ENCODE data around the gene BLID. TPM values are rescaled to one million over a fixed set of nuclear protein-coding genes. Genes with fewer than 3 reads are reported as not detected.
A peak's percentile ranks its signal among the peaks of the same experiment; 100 is the strongest.

The BLID gene
- polyA plus RNA-seq, 4 donors = not detected

DNA sequence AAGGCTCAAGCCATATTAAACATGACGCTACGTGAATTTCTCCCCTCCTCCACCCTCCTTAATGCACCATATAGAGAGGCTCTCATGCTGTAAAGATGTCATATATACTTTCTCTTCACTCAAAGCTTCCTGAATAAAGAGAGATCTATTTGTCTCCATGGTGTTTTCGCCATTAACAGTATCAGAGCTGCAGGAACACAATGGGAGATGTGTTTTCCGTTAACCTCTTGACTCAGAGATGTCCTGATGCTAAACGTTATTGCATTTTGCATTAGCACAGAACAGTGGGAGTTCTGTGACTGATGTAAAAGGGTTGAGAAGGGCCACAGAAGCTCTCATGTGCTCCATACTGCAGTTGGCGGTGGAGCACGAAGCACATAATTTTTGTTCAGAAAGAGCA, 25.7 kb upstream of the BLID start:
- no peak for DNase-seq (ENCODE audit: low read depth in 4 of 4, low spot score in 3 of 4)

DNA sequence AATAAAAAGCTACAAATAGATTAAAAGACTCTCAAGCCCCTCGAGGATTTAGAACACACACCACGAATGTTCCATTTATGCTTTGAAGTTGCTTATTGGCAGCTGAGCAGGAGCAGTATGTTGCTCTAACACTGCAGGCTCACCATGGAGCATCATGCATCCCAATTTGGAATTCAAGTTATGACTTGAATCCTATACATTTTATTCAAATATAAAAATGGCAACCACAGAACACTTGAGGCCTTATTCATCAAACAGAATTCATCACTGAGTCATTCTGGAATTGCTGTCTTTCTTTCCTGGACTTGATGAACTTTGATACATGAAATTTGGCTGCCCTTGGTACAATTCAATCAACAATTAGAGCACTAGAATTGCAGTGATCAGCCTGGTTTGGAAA, 24.5 kb upstream of the BLID start:
- no peak for DNase-seq (ENCODE audit: low read depth in 4 of 4, low spot score in 3 of 4)

DNA sequence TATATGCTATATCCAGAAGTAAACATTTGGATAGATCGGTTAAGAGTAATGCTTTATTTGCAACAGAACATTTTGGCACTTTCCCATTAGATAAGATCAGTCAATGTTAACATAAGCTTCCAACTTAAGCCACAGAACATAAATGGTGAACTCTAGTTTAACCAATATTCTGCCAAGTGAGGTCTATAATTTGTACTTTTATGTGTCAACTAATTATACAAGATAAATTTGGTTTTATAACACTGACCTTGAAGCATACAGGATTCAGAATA, 23.5 kb upstream of the BLID start:
- no peak for DNase-seq (ENCODE audit: low read depth in 4 of 4, low spot score in 3 of 4)

DNA sequence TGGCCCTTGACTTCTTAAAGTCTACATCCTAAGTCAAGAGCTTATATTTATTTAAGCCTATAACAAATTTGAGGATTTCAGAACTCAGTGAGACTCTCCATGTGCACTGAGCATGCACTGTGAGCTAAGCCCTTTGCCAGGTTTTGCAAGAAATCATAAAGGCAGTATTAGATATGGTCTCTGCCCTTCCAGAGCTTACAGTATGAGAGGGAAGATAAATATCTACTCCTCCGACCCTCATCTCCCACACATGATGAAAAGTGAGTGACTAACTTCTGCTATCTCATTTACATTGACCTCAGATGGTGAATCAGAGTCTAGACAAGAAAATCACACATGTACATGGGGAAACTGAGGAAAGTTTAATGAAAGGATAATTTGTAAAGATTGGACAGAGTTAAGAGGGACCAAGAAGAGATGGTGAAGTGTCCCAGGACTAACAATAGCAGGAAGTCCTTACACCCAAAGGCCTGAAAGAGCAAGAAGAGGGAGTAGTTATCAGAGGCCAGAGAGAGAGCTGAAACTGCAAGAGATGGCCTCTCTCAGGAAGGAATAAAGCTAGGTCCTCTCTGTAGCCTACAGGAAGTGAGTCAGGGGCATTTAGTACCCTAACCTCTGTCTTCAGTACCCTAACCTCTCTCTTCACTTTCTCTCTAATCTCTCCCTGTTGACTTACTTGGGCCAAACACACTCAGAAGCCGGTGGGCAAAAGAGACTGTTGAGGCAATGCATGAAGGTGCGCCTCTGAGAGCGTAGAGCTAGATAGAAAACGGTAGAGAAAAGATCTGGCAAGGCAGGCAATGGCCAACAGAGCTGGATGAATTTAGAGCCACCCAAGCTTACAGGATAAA, 23.0 kb upstream of the BLID start:
- no peak for DNase-seq (ENCODE audit: low read depth in 4 of 4, low spot score in 3 of 4)

DNA sequence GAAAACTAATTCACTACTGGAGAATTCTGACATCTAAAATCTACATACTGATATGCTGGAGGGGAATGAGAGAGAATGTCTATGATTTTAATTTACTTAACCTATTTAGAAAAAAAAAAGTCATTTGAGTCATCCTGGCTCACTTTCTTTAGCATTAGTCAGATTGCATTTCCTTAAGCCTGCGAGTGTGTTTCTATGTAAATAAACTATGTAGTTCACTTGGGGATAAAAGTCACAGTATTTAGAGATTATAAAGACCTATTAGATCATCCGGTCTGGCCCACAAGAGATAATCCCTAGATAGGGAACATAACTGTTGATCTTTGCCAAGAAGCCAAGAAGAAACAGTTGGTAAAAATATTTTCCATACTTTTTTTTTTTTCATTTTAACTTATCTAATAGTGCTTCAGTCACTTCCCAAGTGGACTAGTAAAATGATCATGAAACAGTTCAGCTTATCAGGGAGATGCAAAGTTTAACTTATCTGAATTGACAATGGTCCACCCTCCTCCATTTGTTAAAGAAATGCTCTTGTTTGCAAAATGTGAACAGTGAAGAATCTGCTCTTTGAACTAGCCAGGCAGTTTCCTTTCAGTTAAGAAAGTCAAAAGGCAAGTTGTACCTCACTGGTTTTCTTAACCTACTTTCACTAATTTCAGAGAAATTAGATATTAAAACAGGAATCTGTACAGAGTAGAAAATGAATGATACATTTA, 21.2 kb upstream of the BLID start:
- DNase-seq (ENCODE audit: low read depth in 4 of 4, low spot score in 3 of 4) = no peak

DNA sequence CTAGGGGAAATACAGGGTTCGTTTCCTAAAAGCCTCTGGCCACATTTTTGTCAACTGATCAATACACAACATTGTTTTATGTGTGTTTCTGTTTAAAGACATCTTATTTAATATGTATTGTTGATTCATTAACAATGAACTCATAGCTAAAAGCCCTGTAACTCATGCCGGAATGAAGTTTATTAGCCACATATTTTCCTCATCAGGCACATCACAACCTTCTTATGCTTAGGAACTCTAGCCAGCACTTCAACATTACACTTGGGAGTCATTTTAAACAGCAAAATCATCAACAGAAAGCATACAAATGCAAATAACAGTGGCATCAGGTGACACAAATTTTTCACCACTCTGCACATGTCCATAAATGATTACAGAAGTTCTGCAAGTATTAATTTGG, 15.1 kb upstream of the BLID start:
- DNase-seq (ENCODE audit: low read depth in 4 of 4, low spot score in 3 of 4) = no peak

DNA sequence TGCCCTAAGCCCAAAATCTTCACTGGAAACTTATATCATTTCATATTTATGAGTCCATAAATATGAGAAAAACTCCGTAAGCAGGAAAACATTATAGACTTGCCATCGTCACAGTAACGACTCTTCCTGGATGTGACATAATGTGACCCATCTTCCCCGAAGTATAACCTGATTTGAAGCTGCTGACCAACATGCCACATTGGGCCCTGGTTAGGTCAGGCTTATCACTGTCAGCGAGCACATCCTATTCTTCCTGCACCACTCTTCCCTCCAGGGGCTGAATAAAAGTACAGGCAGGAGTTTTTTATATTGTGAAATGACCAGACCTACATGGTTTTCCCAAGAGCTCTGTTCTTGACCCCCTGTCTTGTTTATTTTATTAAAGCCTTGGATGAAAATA, 12.1 kb upstream of the BLID start:
- no peak for DNase-seq (ENCODE audit: low read depth in 4 of 4, low spot score in 3 of 4)

DNA sequence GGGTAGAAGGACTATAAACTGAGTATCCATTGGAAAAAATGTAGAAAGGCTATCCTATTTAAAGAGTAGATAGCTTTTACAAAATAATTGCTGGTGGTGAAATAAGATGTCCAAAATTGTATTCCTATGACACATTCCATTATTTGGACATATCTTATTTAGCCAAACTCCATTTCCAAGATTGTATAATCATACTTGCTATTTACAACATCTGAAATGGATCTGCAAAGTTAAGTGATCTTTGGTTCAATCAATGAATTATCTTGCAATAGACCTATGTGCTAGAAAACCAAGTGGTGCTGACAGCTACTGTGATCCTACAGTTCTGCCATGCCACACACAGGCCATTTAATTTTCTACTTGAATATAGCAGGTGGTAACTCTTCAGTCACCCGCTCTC, 11.0 kb upstream of the BLID start:
- DNase-seq (ENCODE audit: low read depth in 4 of 4, low spot score in 3 of 4) = no peak

DNA sequence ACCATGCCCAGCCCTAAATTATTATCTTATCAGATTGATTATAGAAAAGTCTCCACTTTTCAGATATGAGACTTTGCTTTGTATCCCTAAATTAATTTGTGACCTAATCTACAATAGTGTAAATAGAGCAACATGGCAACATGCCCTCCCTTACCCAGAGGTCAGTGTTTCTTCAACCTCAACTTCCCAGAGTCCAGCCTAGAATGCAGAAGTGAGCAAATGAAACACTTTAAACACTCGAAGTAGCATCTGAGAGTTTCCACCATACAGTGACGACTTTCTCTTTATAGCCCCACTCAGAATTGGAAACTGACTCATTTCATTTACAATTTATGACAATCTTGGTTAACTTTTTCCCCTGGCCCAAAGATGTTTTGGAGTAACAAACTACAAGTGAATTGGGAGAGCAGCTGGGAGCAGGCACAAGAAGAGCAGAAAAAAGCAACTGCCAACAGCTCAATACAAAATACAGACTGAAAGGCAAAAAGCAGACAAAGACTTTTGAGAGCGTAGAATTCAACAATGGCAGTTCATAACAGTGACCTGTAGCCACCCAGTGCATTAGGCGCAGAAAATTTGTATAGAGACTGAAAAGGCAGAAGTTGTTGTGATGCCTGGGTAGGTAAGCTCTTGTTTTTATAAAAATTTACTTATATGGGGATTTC, 10.1 kb upstream of the BLID start:
- no peak for DNase-seq (ENCODE audit: low read depth in 4 of 4, low spot score in 3 of 4)

DNA sequence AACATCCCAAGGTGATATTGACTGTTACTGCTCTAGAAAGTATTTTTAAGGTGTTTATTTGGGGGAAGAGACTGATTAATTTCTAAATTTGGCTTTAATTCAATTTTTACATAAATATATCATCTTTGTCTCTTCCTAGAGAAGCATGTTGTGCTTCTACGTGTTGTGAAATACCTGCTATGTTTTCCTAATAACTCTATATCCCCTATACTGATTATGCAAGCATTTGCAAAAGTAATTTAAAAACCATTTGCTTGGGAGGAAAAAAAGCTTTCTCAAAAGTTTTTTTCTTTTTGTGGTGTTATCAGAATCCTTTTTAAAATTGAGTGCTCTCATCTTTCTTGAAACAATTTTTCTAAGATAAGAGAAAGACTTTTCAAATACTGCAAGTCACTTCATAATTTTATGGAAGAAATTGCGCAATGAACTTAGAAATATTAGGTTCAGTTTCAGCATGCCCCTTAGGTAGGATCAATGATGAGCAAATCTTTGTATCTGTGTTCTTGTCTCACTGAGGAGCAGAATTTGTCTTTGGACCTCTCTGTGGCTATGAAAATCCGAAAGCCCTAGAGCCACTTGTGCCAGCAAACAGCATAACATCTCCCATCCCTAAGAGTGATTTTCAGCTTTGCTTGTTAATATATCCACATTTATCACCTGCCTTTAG, 7.4 kb upstream of the BLID start:
- no peak for DNase-seq (ENCODE audit: low read depth in 4 of 4, low spot score in 3 of 4)

DNA sequence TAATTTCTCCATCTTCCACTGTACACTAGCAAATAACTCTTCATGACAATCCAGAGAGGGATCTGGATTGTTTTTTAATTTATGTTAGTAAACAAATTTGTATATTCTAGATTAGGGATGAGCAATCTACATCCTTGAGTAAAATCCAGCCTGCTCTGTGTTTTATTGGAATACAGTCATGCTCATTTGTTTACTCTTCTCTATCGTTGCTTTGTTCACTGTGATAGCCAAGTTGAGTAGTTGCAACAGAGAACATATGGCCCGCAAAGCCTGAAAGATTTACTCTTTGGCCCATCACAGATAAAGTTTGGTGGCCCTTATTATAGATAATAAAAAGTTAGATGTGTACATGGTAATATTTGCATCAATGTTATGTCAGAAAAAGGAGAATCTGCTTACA, 6.2 kb upstream of the BLID start:
- DNase-seq (ENCODE audit: low read depth in 4 of 4, low spot score in 3 of 4) = no peak

DNA sequence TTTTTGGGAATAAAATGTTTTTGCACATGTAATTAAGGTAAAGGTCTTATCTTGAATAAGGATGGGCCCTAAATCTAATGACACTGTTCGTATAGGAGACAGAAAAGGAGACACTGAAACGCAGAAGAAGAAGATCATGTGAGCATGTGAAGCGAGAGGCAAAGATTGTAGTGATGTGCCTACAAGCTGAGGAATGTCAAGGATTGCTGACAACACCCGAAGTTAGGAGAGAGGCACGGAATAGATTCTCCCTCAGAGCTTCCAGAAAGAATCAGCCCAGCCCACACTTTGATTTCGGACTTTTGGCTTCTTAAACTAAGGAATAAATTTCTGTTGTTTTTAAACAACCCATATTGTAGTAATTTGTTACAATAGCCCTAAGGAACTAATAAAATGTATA, 4.1 kb upstream of the BLID start:
- no peak for DNase-seq (ENCODE audit: low read depth in 4 of 4, low spot score in 3 of 4)

DNA sequence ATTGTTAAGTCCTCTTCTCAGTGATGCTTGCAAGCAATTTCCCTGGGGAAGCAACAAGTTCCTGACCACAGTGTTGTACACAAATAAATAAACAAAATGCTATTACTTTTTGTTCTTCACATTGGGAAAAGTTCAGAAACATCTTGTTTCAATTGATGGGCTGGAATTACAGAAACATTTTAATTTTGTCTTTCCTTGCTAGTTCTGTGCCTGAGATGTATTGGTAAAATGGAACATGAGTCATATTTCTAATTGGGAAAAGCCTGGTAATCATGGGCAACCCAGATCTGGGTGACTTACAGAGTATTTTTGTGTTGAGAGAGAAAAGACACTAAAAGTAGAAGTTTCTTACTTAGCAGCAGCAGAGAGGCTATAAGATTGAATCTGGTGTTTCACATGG, 576 bp upstream of the BLID start:
- no peak for DNase-seq (ENCODE audit: low read depth in 4 of 4, low spot score in 3 of 4)

DNA sequence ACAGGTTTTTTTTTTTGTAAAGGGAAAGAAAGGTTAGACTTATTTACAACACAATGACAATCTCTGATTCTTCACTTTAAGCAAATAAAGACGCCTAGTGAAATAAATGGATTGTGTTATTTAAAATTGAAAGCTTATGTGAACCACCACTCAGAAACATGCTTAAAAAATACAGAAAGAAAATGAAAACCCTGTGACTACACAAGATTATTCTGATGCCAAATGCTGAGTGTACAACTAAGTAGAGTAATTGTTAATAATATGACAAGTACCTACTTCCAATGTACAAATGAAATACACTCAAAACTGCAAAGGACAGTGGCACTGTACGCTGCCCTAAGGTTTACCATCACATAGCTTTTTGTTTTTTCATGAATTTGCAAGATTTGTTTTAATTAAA, 1.0 kb downstream of the BLID start:
- no peak for DNase-seq (ENCODE audit: low read depth in 4 of 4, low spot score in 3 of 4)

DNA sequence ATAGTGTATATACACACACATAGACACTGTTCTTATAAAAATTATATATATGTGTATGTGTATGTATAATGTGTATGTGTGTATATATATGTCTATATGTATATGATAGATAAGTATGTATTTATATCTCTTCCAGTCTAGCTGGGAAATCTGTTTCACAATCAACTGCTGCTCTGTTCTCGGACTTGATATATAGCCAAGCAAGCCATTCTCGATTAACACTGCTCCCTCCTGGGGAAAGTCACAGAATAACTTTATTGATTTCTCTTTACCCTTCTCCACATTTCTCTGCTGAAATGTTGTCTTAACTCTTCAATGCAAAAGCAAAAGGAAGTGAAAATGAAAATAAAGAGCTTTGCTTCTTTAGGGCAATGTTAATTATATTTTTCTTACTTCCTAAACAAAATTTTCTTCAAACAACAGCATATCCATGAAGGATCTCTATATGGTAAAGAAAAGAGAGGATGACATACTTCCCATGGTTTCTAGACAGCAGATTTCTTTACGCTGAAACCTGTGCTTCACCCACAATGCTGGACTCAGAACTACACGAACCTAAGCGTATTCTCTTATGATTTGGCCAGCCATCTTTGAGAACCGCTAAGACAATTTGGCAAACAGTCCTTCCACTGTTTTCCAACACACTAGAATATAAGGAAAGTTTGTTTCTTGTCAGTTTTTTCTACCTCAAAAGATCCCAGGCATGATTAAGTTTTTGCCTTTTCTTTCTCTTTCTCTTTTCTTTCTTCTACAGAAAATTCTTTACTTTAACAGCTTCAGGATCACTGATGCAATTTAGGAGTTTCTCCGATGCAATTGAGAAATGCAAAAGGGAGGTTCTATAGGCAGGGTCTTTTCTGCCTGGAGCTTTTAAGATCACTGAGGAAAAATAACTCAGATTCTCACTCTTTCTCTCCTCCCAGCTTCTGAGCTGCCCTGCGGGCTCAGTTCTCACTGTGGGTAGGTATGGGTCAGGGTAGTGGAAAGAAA, 1.9 kb downstream of the BLID start:
- no peak for DNase-seq (ENCODE audit: low read depth in 4 of 4, low spot score in 3 of 4)

DNA sequence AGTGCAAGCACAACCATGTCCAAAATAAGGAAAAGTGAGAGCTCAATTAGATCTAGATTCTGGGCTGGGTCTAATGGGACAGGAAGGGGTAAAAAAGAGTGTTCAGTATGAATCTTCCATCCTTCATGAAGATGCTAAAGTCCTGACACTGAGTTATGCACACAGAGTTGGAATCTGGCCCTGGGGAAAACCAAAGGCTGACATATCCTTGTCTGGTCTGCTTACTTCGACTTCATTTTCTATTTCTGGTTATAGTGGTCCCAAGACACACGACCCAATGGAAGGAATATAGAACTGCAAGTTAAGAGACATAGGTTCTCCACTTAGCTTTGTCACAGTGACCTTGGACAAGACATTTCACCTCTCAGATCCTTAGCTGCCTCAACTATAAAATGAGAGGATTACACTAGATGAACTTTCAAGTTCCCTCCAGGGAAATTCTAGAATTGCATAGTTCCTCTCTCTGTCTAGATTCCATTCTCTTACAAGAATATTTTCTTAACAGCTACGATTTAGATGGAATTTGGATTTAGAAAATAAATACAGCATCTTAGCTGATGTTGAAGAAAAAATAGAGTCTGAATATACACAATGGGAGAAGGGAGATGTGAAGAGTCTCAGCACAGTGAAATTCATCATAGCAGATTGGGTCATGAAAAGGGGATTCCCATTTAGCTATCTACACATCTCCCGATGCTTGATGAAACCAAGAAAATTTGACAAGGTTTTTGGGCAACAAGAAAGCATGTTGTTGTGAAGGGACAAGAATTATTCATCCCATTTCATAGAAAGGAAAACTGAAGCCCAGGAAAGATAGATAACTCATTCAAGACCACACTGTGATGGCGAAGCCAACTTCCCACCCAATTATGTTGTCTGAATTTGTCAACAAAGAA, 3.3 kb downstream of the BLID start:
- no peak for DNase-seq (ENCODE audit: low read depth in 4 of 4, low spot score in 3 of 4)

DNA sequence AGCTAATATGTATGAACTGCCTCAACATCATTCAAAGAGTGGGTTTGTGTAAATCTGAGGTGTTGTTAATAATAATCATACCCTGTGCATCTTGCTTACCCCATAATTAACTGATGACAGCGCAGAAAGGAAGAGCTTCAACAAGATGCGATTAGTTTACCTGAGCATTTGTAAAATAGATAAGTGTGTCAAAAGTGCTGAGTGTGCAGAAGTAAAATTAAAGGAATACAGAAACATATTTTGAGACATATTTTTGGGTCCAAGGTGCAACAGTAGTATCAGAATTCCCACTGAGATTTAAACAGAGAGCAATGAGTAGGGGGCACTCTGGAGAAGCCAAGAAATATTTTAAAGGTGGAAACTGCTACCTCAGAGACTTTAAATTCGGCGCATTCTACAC, 6.1 kb downstream of the BLID start:
- DNase-seq (ENCODE audit: low read depth in 4 of 4, low spot score in 3 of 4) = no peak

DNA sequence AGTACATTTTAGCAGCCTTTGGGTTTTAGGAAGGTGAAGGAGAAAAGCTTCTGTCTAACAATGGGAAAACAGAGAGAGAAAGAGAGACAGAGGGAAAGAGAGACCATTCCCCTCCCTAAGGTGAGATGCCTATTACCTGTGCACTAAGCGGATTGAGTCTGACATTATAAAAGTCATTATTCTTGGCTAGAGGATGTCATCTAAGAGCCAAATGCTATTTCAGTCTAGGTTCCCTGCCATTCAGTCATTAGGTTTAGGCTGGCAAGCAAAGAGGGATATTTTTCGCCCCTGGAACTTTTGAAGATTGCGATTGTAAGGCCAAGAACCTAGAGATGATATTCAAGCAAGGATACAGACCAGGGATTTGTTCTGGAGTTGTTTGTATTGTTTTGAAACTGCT, 7.2 kb downstream of the BLID start:
- DNase-seq (ENCODE audit: low read depth in 4 of 4, low spot score in 3 of 4) = no peak

DNA sequence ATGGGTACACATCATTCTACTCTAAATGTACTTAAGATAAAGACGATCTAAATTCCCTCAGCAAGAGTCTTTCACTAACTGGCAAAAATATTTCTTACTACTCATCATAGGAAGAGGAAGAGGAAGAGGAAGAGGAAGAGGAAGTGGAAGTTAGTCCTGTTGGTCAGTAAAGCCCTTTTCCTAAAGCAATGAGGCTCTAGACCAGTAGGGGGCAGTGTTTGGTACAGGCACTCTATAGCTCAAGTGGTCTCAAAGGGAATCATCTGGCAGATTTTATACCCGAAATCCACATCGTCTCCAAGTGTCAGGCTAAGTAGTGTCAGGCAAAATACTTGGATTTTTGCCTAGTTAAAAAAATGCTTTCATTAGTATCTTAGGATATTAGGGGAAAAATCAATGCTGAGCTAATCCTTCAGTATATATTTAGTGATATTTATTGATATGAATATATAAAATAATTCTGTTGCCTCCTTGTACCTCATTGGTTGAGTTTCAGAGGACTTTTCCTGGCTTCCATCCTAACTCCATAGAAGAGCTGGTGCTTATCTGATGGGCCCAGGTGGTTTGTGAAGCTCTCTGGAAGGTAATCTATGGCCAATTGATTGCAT, 7.7 kb downstream of the BLID start:
- peak in 2 of 4 donors; percentile 19 to 36 for DNase-seq (ENCODE audit: low read depth in 4 of 4, low spot score in 3 of 4)
